Skeletal muscle satellite cell (primary cell): ENCODE results near the gene MYO7A.

ENCODE experiments used
- H3K27me3 ChIP-seq: 2 replicates; pipeline ENCODE4 v1.7.0; 2013; ENCODE audit warnings: low read length; ENCODE audit not compliant: control insufficient read depth, insufficient read depth
- H3K36me3 ChIP-seq: 2 replicates; pipeline ENCODE4 v1.7.0; 2013; ENCODE audit warnings: mild to moderate bottlenecking, control low read depth, low read length; ENCODE audit not compliant: insufficient read depth
- H3K4me1 ChIP-seq: 2 replicates; pipeline ENCODE4 v1.7.0; 2013; ENCODE audit warnings: low read length; ENCODE audit not compliant: control insufficient read depth, insufficient read depth
- H3K4me2 ChIP-seq: 2 replicates; pipeline ENCODE4 v1.7.0; 2013; ENCODE audit warnings: mild to moderate bottlenecking, low read length
- H3K4me3 ChIP-seq: 2 replicates; pipeline ENCODE4 v1.7.0; 2013; ENCODE audit warnings: low read length
- H3K9ac ChIP-seq: 2 replicates; pipeline ENCODE4 v1.7.0; 2013; ENCODE audit warnings: mild to moderate bottlenecking, low read depth, low read length, moderate library complexity
- H3K9me3 ChIP-seq: replicated peaks from 2 replicates; pipeline ENCODE4 v1.7.0; 2013; ENCODE audit warnings: mild to moderate bottlenecking, control low read depth, low read length

MYO7A gene

GRCh38 chr11:77195071-77195755 is 67.2 kb downstream of the MYO7A start:
- Histone ChIP-seq H3K4me2 (no peak overlapping the region), H3K9ac (no peak overlapping the region), H3K27me3 (peaks cover under 1% of the 10 kb centered on the region), H3K4me3 (no peak overlapping the region), H3K9me3 (no peaks in the 10 kb centered on the region), H3K4me1 (peaks cover 7% of the 10 kb centered on the region), H3K36me3 (no peaks in the 10 kb centered on the region)

GRCh38 chr11:77196961-77197360 is 68.9 kb downstream of the MYO7A start:
- Histone ChIP-seq H3K4me1 (peaks cover 7% of the 10 kb centered on the region), H3K9ac (no peak overlapping the region), H3K27me3 (no peaks in the 10 kb centered on the region), H3K36me3 (no peaks in the 10 kb centered on the region), H3K9me3 (no peaks in the 10 kb centered on the region), H3K4me3 (no peak overlapping the region), H3K4me2 (no peak overlapping the region)

GRCh38 chr11:77197626-77198320 is 69.7 kb downstream of the MYO7A start:
- Histone ChIP-seq H3K4me1 (peaks cover 7% of the 10 kb centered on the region), H3K36me3 (no peaks in the 10 kb centered on the region)

GRCh38 chr11:77198440-77198849 is 70.4 kb downstream of the MYO7A start:
- Histone ChIP-seq H3K4me3 (no peak overlapping the region), H3K4me2 (no peak overlapping the region), H3K9me3 (no peaks in the 10 kb centered on the region), H3K4me1 (peaks cover 7% of the 10 kb centered on the region), H3K9ac (no peak overlapping the region), H3K36me3 (no peaks in the 10 kb centered on the region), H3K27me3 (no peaks in the 10 kb centered on the region)

More at GRCh38 chr11:77197626-77198320, 69.7 kb downstream of the MYO7A start:
- Histone ChIP-seq H3K4me3 (no peak overlapping the region), H3K4me2 (no peak overlapping the region), H3K9me3 (no peaks in the 10 kb centered on the region), H3K27me3 (no peaks in the 10 kb centered on the region), H3K9ac (no peak overlapping the region)

DNA sequence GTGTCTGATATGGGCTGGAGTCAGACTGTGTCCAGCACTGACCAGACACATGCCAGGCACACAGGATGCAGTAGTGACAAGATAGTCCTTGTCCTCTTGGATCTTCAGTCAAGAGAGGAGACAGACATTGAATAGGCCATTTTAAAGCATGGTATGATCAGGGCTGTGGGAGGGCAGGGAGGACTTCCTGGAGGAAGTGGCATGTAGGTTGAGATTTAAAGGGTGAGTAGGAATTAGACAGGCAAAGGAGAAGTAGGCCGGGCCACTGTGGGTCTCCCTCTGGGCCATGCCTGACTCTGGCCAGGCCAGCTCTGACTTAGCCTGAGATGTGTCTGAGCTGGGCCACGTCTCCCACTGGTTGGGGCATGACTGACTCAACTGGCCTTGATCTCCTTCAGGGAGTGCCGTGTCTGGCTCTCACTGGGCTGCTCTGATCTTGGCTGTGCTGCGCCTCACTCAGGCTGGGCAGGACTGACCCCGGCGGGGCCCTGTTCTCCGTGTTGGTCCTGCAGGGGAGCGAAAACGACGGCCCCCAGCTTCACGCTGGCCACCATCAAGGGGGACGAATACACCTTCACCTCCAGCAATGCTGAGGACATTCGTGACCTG is 71.2 kb downstream of the MYO7A start:
- no peaks in the 10 kb centered on the region for H3K9me3 ChIP-seq
- H3K27me3 ChIP-seq = no peaks in the 10 kb centered on the region
- no peak overlapping the region for H3K4me2 ChIP-seq
- H3K4me1 ChIP-seq = peaks cover 7% of the 10 kb centered on the region
- no peak overlapping the region for H3K9ac ChIP-seq
- no peaks in the 10 kb centered on the region for H3K36me3 ChIP-seq
- no peak overlapping the region for H3K4me3 ChIP-seq

DNA sequence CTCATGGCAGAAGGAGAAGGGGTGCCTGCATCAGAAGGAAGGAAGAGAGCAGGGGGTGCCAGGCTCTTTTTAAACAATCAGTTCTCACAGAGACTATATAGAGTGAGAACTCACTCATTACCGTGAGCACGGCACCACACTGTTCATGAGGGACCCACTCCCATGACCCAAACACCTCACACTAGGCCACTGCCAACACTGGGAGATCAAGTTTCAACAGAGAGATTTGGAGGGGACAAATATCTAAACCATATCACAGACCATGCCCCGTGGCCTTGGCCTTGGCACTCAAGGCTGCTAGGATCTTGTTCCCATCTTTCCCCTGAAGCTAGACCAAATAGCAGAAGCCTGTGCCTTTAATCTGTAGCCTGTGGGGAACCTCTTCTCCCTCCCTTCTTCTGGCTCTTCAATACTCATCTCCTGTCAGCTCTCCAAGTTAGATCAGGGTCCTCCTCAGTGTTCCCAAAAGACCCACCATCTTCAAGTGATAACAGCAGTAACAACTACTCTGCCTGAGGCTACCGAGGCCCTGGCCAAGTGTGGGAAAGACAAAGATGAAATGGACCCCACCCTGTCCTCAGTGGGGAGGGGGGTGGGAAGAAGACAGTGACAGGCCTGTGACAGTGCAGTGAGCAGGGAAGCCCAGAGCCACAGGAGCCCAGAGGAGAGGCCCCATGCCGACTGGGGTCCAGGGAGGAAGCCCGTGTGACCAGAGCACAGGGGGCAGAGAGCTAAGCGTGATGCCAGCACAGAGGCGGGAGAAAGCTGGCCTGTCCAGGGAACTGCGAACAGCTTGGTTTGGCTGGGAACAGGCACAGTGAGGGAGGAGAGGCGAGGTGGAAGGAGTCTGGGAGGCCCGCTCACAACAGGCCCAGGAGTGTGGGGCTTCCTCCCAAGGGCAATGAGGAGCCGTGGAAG is 72.6 kb downstream of the MYO7A start:
- no peaks in the 10 kb centered on the region for H3K27me3 ChIP-seq
- H3K9ac ChIP-seq = no peak overlapping the region
- H3K4me2 ChIP-seq = no peak overlapping the region
- no peaks in the 10 kb centered on the region for H3K9me3 ChIP-seq
- no peaks in the 10 kb centered on the region for H3K36me3 ChIP-seq
- peaks cover under 1% of the 10 kb centered on the region for H3K4me1 ChIP-seq
- no peak overlapping the region for H3K4me3 ChIP-seq

DNA sequence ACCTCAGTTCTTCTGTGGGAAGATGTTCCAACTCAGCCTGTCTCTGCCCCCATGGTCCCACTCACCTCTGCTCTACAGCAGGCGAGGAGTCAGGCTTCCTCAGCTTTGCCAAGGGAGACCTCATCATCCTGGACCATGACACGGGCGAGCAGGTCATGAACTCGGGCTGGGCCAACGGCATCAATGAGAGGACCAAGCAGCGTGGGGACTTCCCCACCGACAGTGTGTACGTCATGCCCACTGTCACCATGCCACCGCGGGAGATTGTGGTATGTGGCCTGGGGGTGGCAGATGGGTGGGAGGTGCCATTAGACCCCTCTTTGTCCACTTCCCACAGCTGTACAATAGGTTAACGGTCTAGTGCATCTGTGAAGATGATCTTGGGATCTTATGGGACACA is 73.3 kb downstream of the MYO7A start:
- no peaks in the 10 kb centered on the region for H3K4me1 ChIP-seq
- no peaks in the 10 kb centered on the region for H3K36me3 ChIP-seq
- H3K4me3 ChIP-seq = no peak overlapping the region
- H3K27me3 ChIP-seq = no peaks in the 10 kb centered on the region
- no peaks in the 10 kb centered on the region for H3K9me3 ChIP-seq
- no peak overlapping the region for H3K9ac ChIP-seq
- no peak overlapping the region for H3K4me2 ChIP-seq

DNA sequence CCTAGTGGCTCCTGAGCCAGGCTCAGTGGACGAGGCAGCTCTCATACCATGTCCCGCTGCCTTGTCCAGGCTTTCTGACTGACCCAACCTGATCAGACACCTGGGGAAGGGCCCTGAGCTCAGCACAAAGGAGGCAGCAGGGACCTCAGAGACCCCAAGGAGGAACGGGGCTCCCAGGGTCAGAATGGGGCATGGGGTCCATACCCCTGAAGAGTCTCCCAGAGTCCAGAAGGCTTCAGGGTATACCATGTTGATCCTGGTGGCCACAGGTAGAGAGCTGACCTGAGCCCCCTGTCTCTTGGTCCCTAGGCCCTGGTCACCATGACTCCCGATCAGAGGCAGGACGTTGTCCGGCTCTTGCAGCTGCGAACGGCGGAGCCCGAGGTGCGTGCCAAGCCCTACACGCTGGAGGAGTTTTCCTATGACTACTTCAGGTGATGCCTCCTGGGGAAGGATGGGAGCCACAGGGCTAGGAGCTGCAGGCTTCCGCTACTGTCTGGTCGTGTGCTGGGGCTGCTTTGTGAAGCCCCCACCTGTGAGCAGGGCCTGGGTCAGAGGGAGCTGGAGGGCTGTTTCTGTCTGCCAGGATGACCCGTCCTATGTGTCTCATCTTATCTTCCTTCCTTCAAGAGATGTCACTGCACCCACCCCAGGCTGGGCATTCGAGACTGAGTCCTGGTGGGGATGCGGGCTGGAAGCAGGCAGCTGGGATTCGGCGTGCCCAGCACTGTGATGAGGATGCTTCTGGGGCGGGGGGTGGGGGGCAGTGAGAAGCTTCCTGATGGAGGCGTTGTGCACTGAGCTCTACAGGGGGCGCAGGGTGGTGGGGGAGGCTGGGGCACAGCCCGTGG is 74.2 kb downstream of the MYO7A start:
- Histone ChIP-seq H3K27me3 (no peaks in the 10 kb centered on the region), H3K4me2 (no peak overlapping the region), H3K9me3 (no peaks in the 10 kb centered on the region), H3K4me3 (no peak overlapping the region), H3K36me3 (no peaks in the 10 kb centered on the region), H3K4me1 (no peaks in the 10 kb centered on the region), H3K9ac (no peak overlapping the region)

DNA sequence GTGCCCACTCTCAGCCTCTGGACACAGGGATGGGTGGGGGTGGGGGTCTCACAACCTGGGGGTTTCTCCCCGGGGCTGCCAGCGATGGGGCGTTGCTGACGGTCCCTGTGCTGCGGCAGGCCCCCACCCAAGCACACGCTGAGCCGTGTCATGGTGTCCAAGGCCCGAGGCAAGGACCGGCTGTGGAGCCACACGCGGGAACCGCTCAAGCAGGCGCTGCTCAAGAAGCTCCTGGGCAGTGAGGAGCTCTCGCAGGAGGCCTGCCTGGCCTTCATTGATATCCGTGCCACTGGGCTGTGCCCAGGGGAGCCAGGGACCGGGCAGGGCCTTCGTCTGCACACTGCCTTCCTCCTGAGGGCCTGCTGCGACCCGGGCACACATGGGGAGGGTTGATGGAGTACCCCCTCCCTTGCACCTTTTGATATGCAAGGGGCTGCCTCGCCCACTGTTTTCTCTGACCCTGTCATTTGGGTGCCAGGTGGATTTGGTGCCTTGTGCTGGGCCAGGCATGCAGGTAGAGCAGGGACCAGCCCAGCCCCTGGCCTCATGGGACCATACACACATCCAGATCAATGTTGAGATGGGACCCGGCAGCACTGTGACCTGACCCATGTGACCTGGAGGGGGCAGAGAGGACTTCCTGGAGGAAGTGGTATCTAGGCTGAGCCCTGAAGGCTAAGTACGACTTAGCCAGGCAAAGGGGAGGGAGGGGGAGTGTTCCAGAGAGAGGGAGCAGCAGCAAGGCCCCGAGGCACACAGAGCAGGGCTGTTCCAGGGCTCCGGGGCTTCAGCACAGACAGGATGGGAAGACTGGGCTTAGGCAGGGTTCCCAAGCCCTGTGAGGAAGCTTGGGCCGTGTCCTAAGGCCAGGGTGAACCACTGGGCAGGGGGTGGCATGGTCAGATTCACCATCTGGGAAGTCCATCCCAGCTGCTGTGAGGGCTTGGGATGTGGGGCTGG is 75.2 kb downstream of the MYO7A start:
- H3K9me3 ChIP-seq = no peaks in the 10 kb centered on the region
- no peak overlapping the region for H3K4me3 ChIP-seq
- H3K36me3 ChIP-seq = no peaks in the 10 kb centered on the region
- no peak overlapping the region for H3K4me2 ChIP-seq
- H3K9ac ChIP-seq = no peak overlapping the region
- H3K4me1 ChIP-seq = no peaks in the 10 kb centered on the region
- H3K27me3 ChIP-seq = no peaks in the 10 kb centered on the region
